ENCODE measurements around the gene WDR5. TPM values are rescaled to one million over a fixed set of nuclear protein-coding genes. Genes with fewer than 3 reads are reported as not detected.

The WDR5 gene
- total and polyA plus RNA-seq, 10 of the 15 experiments (the other 5 are each of a cell fraction or from before 2014, with no cell fraction given), result 1.4 to 43.7 (median 33.2) TPM

GRCh38 chr9:134177624-134178393 lies 41.9 kb downstream of the WDR5 start:
- 16% methylated on average over 28 of the region's 28 CpGs for WGBS (ENCODE audit: insufficient coverage, insufficient replicate concordance, low lambda C conversion rate, missing lambda C conversion rate)
- Histone ChIP-seq H4K20me1 (ENCODE audit: control insufficient read depth, insufficient read depth) (no peaks in the 10 kb centered on the region), H2AFZ (ENCODE audit: control insufficient read depth, low read depth, low read length) (no peak overlapping the region), H3K4me2 (ENCODE audit: control insufficient read depth, insufficient read depth) (no peak overlapping the region), H3K4me1 (ENCODE audit: control insufficient read depth, insufficient read depth, low read length) (peaks cover 13% of the 10 kb centered on the region), H3K27ac (ENCODE audit: control insufficient read depth, insufficient read depth) (no peak overlapping the region), H3K27me3 (replicated peaks in 1 of 2; ENCODE audit: control insufficient read depth in 2 of 2, insufficient read depth in 2 of 2, low read length in 1 of 2) (no peaks in the 10 kb centered on the region; a peak in 1 of 4 replicates), H3K36me3 (ENCODE audit: control insufficient read depth in 2 of 2, insufficient read depth in 2 of 2, low read length in 1 of 2) (no peaks in the 10 kb centered on the region), H3K9me3 (replicated peaks; ENCODE audit: control insufficient read depth, insufficient read depth, low read length) (no peaks in the 10 kb centered on the region), H3K79me2 (ENCODE audit: control insufficient read depth, insufficient read depth, low read length) (no peaks in the 10 kb centered on the region), H3K9ac (ENCODE audit: control insufficient read depth, insufficient read depth, low read length) (no peak overlapping the region), H3K4me3 (no peak overlapping the region)
- ATAC-seq, result no peak
- no peak for FAIRE-seq
- no peak for TF ChIP-seq NKRF (conservative IDR thresholded peaks at IDR 0.05)
- TF ChIP-seq YBX1 (IDR thresholded peaks at IDR 0.05), result no peak
- no peak for TF ChIP-seq CBFB (IDR thresholded peaks at IDR 0.05; ENCODE audit: low read depth)
- no peak for TF ChIP-seq ZNF24 (IDR thresholded peaks at IDR 0.05)
- TF ChIP-seq ZBTB4 (CRISPR knock-in tag; IDR thresholded peaks at IDR 0.05), result no peak
- TF ChIP-seq ZNF207 (IDR thresholded peaks at IDR 0.05; ENCODE audit: borderline replicate concordance), result no peak
- TF ChIP-seq IRF5 (IDR thresholded peaks at IDR 0.05; ENCODE audit: borderline replicate concordance), result no peak
- no peak for TF ChIP-seq NR2F1 (conservative IDR thresholded peaks at IDR 0.05)
- TF ChIP-seq BCL11A (IDR thresholded peaks at IDR 0.05; ENCODE audit: low read depth, low read length), result no peak
- TF ChIP-seq ZBTB40 (IDR thresholded peaks at IDR 0.05; ENCODE audit: borderline replicate concordance), result no peak
- ChIA-PET SMC1A (ENCODE audit: uncharacterized antibody, unreplicated experiment) (no interaction called here), CTCF (no interaction called here), RAD21 (ENCODE audit: unreplicated experiment) (no interaction called here), POLR2A (no interaction called here)
- BruUV-seq (replicated peaks), result no TSS peak
- intact Hi-C loops (cut with micrococcal nuclease; ENCODE audit: unreplicated experiment), result no loop called here
- no peak for DNase-seq (ENCODE audit: low read depth, low spot score)
- in situ Hi-C loops (cut with MboI), result no loop called here

All from GM12878 (cell line).